Limb (tissue), 2 donors: ENCODE measurements around the gene SLC5A10.

Experiments used
- DNase-seq, 2 donors: peaks; one replicate each; pipeline ENCODE4 v3.0.0-alpha.2; 2016; ENCODE audit errors: extremely low spot score in 2 of 2

The SLC5A10 gene

GRCh38 chr17:18984273-18985114 lies 32.5 kb downstream of the SLC5A10 start:
- no peak for DNase-seq

GRCh38 chr17:18985475-18985874 lies 33.5 kb downstream of the SLC5A10 start:
- no peak for DNase-seq

GRCh38 chr17:18986541-18987229 lies 34.7 kb downstream of the SLC5A10 start:
- no peak for DNase-seq

- DNase-seq: no peak
Observed at GRCh38 chr17:18987230-18987610, 35.3 kb downstream of the SLC5A10 start.

GRCh38 chr17:18987862-18988545 lies 36.0 kb downstream of the SLC5A10 start:
- no peak for DNase-seq

GRCh38 chr17:18988546-18989173 lies 36.7 kb downstream of the SLC5A10 start:
- no peak for DNase-seq

GRCh38 chr17:18990331-18990730 lies 38.4 kb downstream of the SLC5A10 start:
- no peak for DNase-seq

GRCh38 chr17:18991531-18992315 lies 39.8 kb downstream of the SLC5A10 start:
- DNase-seq: no peak

GRCh38 chr17:18992454-18993130 lies 40.6 kb downstream of the SLC5A10 start:
- no peak for DNase-seq

GRCh38 chr17:18993905-18994526 lies 42.1 kb downstream of the SLC5A10 start:
- no peak for DNase-seq

- DNase-seq: no peak
Observed at GRCh38 chr17:18994631-18995030, 42.7 kb downstream of the SLC5A10 start.

- DNase-seq: no peak
Observed at GRCh38 chr17:18995220-18995619, 43.3 kb downstream of the SLC5A10 start.

- DNase-seq: no peak
Observed at GRCh38 chr17:18996458-18996857, 44.5 kb downstream of the SLC5A10 start.

- DNase-seq: no peak
Observed at GRCh38 chr17:18997650-18998196, 45.8 kb downstream of the SLC5A10 start.

- no peak for DNase-seq
Observed at GRCh38 chr17:18999394-18999793, 47.4 kb downstream of the SLC5A10 start.

- DNase-seq: no peak
Observed at GRCh38 chr17:18999911-19000310, 47.9 kb downstream of the SLC5A10 start.

- DNase-seq: no peak
Observed at GRCh38 chr17:19000531-19001325, 48.8 kb downstream of the SLC5A10 start.

GRCh38 chr17:19001907-19002590 lies 50.1 kb downstream of the SLC5A10 start:
- no peak for DNase-seq
